ENCODE results near the gene PYM1. TPM values are rescaled to one million over a fixed set of nuclear protein-coding genes. Genes with fewer than 3 reads are reported as not detected.
"Not testable (repeated sequence)": the region's sequence is repeated elsewhere in the genome, so short reads cannot be mapped to it uniquely, and the experiment has no call there.

PYM1 gene
- total RNA-seq, 1 donor from 2014 or later = 41.7 TPM

DNA sequence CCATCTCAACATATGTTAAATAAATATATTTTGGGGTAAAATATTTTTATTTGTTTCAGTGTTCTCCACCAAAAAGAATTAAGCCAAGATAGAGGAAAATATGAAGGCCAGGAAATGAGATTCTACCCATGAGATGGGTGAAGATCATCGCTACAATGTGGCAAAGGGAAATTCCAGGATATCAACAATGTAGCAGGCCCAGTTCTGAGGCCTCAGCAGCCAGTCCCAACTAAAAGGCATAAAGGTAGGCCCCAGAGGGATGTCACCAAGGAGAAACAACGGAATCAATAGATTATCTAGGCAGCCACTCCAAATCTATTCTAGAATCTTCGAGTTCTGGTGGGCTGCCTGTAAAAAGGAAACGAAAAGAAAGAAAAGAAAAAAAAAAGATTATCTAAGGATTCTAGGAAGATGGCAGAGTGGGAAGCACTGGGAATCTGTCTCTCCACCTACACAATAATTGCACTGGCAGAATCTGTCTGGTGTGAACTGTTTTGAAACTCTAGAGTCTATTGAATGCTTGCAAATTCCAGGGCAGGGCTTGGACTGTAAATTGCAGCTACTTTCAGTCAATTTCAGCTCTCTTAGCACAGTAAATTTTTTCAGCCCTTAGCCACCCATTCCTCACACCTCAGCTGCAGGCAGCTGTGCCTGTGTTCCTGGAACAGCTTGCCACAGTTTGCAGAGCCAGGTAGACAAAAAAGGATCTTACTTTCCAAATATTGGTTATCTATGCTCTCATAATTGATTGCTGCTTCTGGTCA, 51.8 kb downstream of the PYM1 start:
- intact Hi-C loops (cut with micrococcal nuclease) = no loop called here
- TF ChIP-seq, protein P1, sequence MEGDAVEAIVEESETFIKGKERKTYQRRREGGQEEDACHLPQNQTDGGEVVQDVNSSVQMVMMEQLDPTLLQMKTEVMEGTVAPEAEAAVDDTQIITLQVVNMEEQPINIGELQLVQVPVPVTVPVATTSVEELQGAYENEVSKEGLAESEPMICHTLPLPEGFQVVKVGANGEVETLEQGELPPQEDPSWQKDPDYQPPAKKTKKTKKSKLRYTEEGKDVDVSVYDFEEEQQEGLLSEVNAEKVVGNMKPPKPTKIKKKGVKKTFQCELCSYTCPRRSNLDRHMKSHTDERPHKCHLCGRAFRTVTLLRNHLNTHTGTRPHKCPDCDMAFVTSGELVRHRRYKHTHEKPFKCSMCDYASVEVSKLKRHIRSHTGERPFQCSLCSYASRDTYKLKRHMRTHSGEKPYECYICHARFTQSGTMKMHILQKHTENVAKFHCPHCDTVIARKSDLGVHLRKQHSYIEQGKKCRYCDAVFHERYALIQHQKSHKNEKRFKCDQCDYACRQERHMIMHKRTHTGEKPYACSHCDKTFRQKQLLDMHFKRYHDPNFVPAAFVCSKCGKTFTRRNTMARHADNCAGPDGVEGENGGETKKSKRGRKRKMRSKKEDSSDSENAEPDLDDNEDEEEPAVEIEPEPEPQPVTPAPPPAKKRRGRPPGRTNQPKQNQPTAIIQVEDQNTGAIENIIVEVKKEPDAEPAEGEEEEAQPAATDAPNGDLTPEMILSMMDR (IDR thresholded peaks at IDR 0.05) = no peak
- no peak for DNase-seq
- no peak for ATAC-seq (ENCODE audit: low read depth)
- Mint-ChIP-seq H3K9me3 (peaks cover 8% of the 10 kb centered on the region), H3K27me3 (no peaks in the 10 kb centered on the region), H3K4me1 (no peaks in the 10 kb centered on the region), H3K36me3 (ENCODE audit: low read depth) (peaks cover 5% of the 10 kb centered on the region), H3K27ac (no peak overlapping the region), H3K4me3 (no peak overlapping the region)
- ChIA-PET CTCF (no interaction called here), POLR2A (no interaction called here)

DNA sequence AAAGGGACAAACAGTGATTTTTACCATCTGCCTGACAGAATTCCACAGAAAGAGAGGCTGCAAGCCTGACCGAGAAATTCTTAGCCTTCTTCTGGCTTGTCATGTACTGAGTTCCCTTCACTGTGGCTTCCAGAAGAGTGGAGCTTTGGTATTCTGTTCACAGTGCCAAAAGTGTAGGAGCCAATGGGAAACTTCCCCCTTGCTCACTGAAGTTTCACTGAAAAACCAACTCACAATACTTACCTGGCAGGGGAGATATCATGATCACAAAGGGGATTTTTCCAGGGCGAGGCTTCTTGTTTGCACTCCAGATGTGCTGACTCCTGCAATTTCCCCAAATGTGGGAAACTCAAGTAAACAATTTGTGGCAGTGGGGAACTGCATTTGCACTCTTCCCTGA, 53.3 kb downstream of the PYM1 start:
- Mint-ChIP-seq H3K9me3 (peaks cover 8% of the 10 kb centered on the region), H3K27me3 (no peaks in the 10 kb centered on the region), H3K4me1 (no peaks in the 10 kb centered on the region), H3K36me3 (ENCODE audit: low read depth) (peaks cover 5% of the 10 kb centered on the region), H3K27ac (no peak overlapping the region), H3K4me3 (no peak overlapping the region)
- TF ChIP-seq, protein P1 (IDR thresholded peaks at IDR 0.05) = no peak
- ChIA-PET POLR2A (no interaction called here), CTCF (no interaction called here)
- DNase-seq (no peak), ATAC-seq (ENCODE audit: low read depth) (no peak)
- intact Hi-C loops (cut with micrococcal nuclease) = no loop called here

DNA sequence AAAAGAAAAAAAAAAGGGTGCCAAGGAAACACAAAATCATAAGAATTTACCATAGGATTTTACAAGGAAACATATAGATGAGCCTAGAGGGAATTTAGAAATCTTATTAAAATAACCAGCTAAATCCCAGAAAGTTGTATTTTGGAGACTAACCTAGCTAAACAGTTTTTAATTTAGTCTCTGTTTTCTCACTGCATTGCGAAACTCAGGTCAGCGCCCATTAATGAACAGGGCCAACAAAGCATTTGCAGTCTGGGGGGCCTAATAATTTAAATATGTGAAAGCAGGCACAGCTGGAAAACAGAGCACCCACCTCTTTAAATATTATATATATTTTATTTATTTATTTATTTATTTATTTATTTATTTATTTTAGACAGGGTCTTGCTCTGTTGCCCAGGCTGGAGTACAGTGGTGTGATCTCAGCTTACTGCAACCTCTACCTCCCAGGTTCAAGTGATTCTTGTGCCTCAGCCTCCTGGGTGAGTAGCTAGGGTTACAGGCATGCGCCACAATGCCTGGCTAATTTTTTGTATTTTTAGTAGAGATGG, 61.2 kb downstream of the PYM1 start:
- H3K4me3 Mint-ChIP-seq; CTCF ChIA-PET; H3K9me3 Mint-ChIP-seq; DNase-seq; H3K27ac Mint-ChIP-seq; ATAC-seq (ENCODE audit: low read depth); POLR2A ChIA-PET; H3K36me3 Mint-ChIP-seq (ENCODE audit: low read depth); intact Hi-C loops (cut with micrococcal nuclease); H3K27me3 Mint-ChIP-seq; H3K4me1 Mint-ChIP-seq: not testable (repeated sequence)

DNA sequence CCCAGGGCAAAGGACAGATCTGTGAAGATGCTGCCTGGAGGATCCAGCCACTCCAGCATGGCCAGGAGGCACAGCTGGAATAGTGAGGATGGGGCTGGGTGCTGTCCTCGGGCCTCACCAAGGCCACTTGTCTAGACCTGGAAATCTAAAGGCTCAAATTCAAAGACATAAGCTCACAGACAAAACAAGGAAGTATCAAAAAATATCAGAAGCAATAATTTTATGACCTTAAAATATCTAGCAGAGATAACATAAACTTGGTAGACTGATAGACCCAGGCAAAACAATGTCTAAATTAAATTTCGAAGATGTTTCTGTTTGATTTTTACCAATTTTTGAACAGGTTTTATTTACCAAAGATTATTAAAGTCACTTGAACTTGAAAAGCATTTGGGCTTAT, 62.4 kb downstream of the PYM1 start:
- H3K36me3 Mint-ChIP-seq (ENCODE audit: low read depth) = no peaks in the 10 kb centered on the region
- intact Hi-C loops (cut with micrococcal nuclease) = no loop called here
- no peaks in the 10 kb centered on the region for H3K27me3 Mint-ChIP-seq
- ChIA-PET CTCF (no interaction called here), POLR2A (no interaction called here)
- DNase-seq = no peak
- TF ChIP-seq, protein P1 (IDR thresholded peaks at IDR 0.05) = no peak
- no peaks in the 10 kb centered on the region for H3K4me1 Mint-ChIP-seq
- no peak overlapping the region for H3K4me3 Mint-ChIP-seq
- no peak overlapping the region for H3K27ac Mint-ChIP-seq
- no peak for ATAC-seq (ENCODE audit: low read depth)
- peaks cover 4% of the 10 kb centered on the region for H3K9me3 Mint-ChIP-seq

DNA sequence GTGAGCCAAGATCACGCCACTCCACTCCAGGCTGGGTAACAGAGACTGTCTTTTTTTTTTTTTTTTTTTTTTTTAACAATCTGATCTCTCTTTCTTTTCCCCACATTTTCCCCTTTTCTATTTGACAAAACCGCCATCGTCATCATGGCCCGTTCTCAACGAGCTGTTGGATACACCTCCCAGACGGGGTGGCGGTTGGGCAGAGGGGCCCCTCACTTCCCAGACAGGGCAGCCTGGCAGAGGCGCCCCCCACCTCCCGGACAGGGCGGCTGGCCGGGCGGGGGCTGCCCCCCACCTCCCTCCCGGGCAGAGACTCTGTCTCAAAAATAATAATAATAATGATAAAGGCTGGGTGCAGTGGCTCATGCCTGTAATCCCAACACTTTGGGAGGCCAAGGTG, 64.8 kb downstream of the PYM1 start:
- POLR2A ChIA-PET = interaction anchor here (0.6 kb wide), 1 partner anchor 1363 kb away, joined by 3 read pairs; no protein-coding TSS in a partner anchor
- H3K4me3 Mint-ChIP-seq; H3K9me3 Mint-ChIP-seq; CTCF ChIA-PET; H3K36me3 Mint-ChIP-seq (ENCODE audit: low read depth); intact Hi-C loops (cut with micrococcal nuclease); ATAC-seq (ENCODE audit: low read depth); H3K4me1 Mint-ChIP-seq; H3K27me3 Mint-ChIP-seq; H3K27ac Mint-ChIP-seq; DNase-seq: not testable (repeated sequence)

DNA sequence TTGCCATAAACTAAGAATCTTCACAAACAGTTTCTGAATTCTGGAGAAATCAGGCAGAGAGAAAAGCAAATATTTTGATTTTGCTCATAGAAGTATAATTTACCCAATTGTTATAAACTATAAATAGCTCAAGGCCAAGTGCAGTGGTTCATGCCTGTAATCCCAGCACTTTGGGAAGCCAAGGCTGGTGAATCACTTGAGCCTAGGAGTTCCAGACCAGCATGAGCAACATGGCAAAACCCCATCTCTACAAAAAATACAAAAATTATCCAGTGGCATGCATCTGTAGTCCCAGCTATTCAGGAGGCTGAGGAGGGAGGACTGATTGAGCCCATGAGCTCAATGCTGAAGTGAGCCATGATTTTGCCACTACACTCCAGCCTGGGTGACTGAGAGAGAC, 65.4 kb downstream of the PYM1 start:
- ChIA-PET POLR2A (no interaction called here), CTCF (no interaction called here)
- TF ChIP-seq, protein P1 (IDR thresholded peaks at IDR 0.05) = no peak
- H3K4me3 Mint-ChIP-seq = no peak overlapping the region
- H3K36me3 Mint-ChIP-seq (ENCODE audit: low read depth) = no peaks in the 10 kb centered on the region
- no peak for DNase-seq
- ATAC-seq (ENCODE audit: low read depth) = no peak
- H3K4me1 Mint-ChIP-seq = no peaks in the 10 kb centered on the region
- no peak overlapping the region for H3K27ac Mint-ChIP-seq
- intact Hi-C loops (cut with micrococcal nuclease) = no loop called here
- peaks cover 4% of the 10 kb centered on the region for H3K9me3 Mint-ChIP-seq
- no peaks in the 10 kb centered on the region for H3K27me3 Mint-ChIP-seq
